ENCODE data around the gene METTL13. TPM values are rescaled to one million over a fixed set of nuclear protein-coding genes. Genes with fewer than 3 reads are reported as not detected.

The METTL13 gene
- total and polyA plus RNA-seq, 8 donors, result 5.2 to 16.6 (median 9.9) TPM

GRCh38 chr1:171740356-171740863 lies 41.0 kb upstream of the METTL13 start:
- intact Hi-C loops (cut with DNase I), result no loop called here
- Histone ChIP-seq H3K36me3 (peaks cover 1 to 10% (median 3%) of the 10 kb centered on the region in 3 donors), H3K27me3 (no peaks in the 10 kb centered on the region), H3K27ac (no peak overlapping the region), H3K9me3 (no peaks in the 10 kb centered on the region), H3K4me3 (peak overlapping the region in 2 of 4 donors; percentile 67 to 76), H3K4me1 (peaks cover 0 to 26% (median 11%) of the 10 kb centered on the region in 3 donors)
- ATAC-seq, result no peak
- no peak for DNase-seq
- no peak for TF ChIP-seq CTCF (IDR thresholded peaks at IDR 0.05)
- 60 to 80% methylated on average over 2 of the region's 2 CpGs for WGBS, 2 donors
- FAIRE-seq, result no peak

GRCh38 chr1:171740987-171741871 lies 40.2 kb upstream of the METTL13 start:
- no peaks in the 10 kb centered on the region for H3K9me3 ChIP-seq
- H3K27me3 ChIP-seq, result no peaks in the 10 kb centered on the region
- 1 to 2% methylated on average over 28 of the region's 28 CpGs for WGBS, 2 donors

GRCh38 chr1:171741872-171742576 lies 39.4 kb upstream of the METTL13 start, which contains the start of gene VAMP4:
TSS of gene VAMP4 (minus strand) at chr1:171742065. CDS start at chr1:171738414, 3,651 bp downstream.
- intact Hi-C loops (cut with DNase I), result no loop called here
- H3K36me3 ChIP-seq, result peaks cover 0 to 2% (median under 1%) of the 10 kb centered on the region in 3 donors
- no peaks in the 10 kb centered on the region for H3K27me3 ChIP-seq
- peak; percentile 96 to 98 (median 97) for ATAC-seq
- WGBS, 2 donors, result 0 to 1% methylated on average over 57 of the region's 57 CpGs
- TF ChIP-seq CTCF (IDR thresholded peaks at IDR 0.05), result no peak
- no peak for FAIRE-seq
- peak within 1 kb of the TSS; percentile 77 to 93 (median 87) for H3K27ac ChIP-seq
- H3K4me3 ChIP-seq, result peak within 1 kb of the TSS; percentile 67 to 99 (median 80)
- DNase-seq, result peak; percentile 83 to 93 (median 88)
- peaks cover 0 to 26% (median 11%) of the 10 kb centered on the region in 3 donors for H3K4me1 ChIP-seq
- H3K9me3 ChIP-seq, result no peaks in the 10 kb centered on the region

More at GRCh38 chr1:171740987-171741871, 40.2 kb upstream of the METTL13 start:
- peaks cover 0 to 26% (median 11%) of the 10 kb centered on the region in 3 donors for H3K4me1 ChIP-seq
- peak overlapping the region; percentile 77 to 93 (median 87) for H3K27ac ChIP-seq
- peaks cover 0 to 10% (median 3%) of the 10 kb centered on the region in 3 donors for H3K36me3 ChIP-seq
- DNase-seq, result peak in 4 of 6 donors; percentile 21 to 33 (median 26)
- peak; percentile 46 to 65 (median 61) for ATAC-seq
- TF ChIP-seq CTCF (IDR thresholded peaks at IDR 0.05), result no peak
- intact Hi-C loops (cut with DNase I), result no loop called here
- peak overlapping the region; percentile 67 to 99 (median 80) for H3K4me3 ChIP-seq
- no peak for FAIRE-seq

- Histone ChIP-seq H3K4me1 (peaks cover 0 to 22% (median 11%) of the 10 kb centered on the region in 3 donors), H3K9me3 (no peaks in the 10 kb centered on the region), H3K4me3 (peak overlapping the region; percentile 67 to 99 (median 80)), H3K27ac (peak overlapping the region; percentile 77 to 93 (median 87)), H3K36me3 (no peaks in the 10 kb centered on the region), H3K27me3 (no peaks in the 10 kb centered on the region)
- FAIRE-seq, result no peak
- ATAC-seq, result peak; percentile 38 to 63 (median 52)
- no peak for TF ChIP-seq CTCF (IDR thresholded peaks at IDR 0.05)
- 0% methylated on average over 14 of the region's 14 CpGs for WGBS, 2 donors
- intact Hi-C loops (cut with DNase I), result no loop called here
- peak in 4 of 6 donors; percentile 22 to 60 (median 33) for DNase-seq
These were observed 38.9 kb upstream of the METTL13 start for GRCh38 chr1:171742577-171742922.

All from pancreas (tissue), 10 donors.